Ovary (tissue), 9 donors: ENCODE measurements around the gene TBX21. TPM values are rescaled to one million over a fixed set of nuclear protein-coding genes. Genes with fewer than 3 reads are reported as not detected.

ENCODE experiments used
- DNase-seq, 5 donors: peaks; one replicate each; pipeline ENCODE4 v3.0.0-alpha.2; 2019 to 2020
- H3K27ac ChIP-seq, 2 donors: fragments of 200-600 bp; one replicate each; pipeline versions ENCODE4 v1.5.1 to v1.8.0; 2019 to 2022
- H3K27me3 ChIP-seq: fragments of 200-600 bp; one replicate; pipeline ENCODE4 v1.8.0; 2022
- H3K36me3 ChIP-seq: fragments of 200-600 bp; sonication (generic); one replicate; pipeline ENCODE4 v1.5.1; 2019
- H3K4me1 ChIP-seq: one replicate; pipeline ENCODE4 v1.8.1; 2013; ENCODE audit warnings: mild to moderate bottlenecking, moderate library complexity; ENCODE audit not compliant: insufficient read depth
- H3K4me3 ChIP-seq: fragments of 200-600 bp; sonication (generic); one replicate; pipeline ENCODE4 v1.5.1; 2017
- H3K9me3 ChIP-seq, 2 donors: fragments of 200-600 bp in 1 of 2; sonication (generic) in 1 of 2; one replicate each; pipeline versions ENCODE4 v1.5.1 to v1.8.1; 2013 to 2019; ENCODE audit warnings: mild to moderate bottlenecking in 1 of 2, moderate library complexity in 1 of 2
- EP300 ChIP-seq: sonication (generic); formaldehyde crosslinking; IDR thresholded peaks from one replicate; pipeline ENCODE4 v1.6.1; 2017; ENCODE audit warnings: antibody characterized with exemption
- POLR2A ChIP-seq: fragments of 450-650 bp; IDR thresholded peaks from one replicate; pipeline ENCODE4 v1.6.1; 2017; ENCODE audit warnings: antibody characterized with exemption, mild to moderate bottlenecking, moderate library complexity
- WGBS, 3 donors: extraction: QIAGEN DNeasy Blood & Tissue Kit in 1 of 3; methylation state at CpG; one replicate each; pipeline versions ENCODE4 v1.1.5 to v1.1.7; 2013 to 2017; 5-methylcytosine and 5-hydroxymethylcytosine counted together
- intact Hi-C, 4 donors: fragments of 100-400 bp; cut with DNase I; formaldehyde crosslinking; loops; one replicate each; pipeline versions ENCODE4 v1.11.0 to v1.15.1; 2022 to 2023
- polyA plus RNA-seq, 2 donors: library from polyadenylated mRNA; stranded (reverse); fragments of 200-250 nt in 1 of 2; fragments of 350-450 nt in 1 of 2; fragmentation: Illumina TruSeq in 1 of 2; extraction: RNeasy Lipid Tissue Mini Kit (QIAGEN cat#74804) in 1 of 2; gene quantifications; one replicate each; pipeline ENCODE4 v1.2.3, GENCODE V29; 2013 to 2014
- total RNA-seq, 7 donors: library from RNA; depleted of rRNA in 2 of 7; stranded (reverse); fragments of >200 nt in 2 of 7; fragmentation: NEBNext Ultra II Directional in 3 of 7; extraction: Animal tissue kit (Norgen Biotek cat#: 25700) in 3 of 7; gene quantifications; one replicate each; pipeline versions ENCODE4 v1.1.0 to v1.2.4, GENCODE V29; 2016 to 2023
- TF ChIP-seq, protein P1 (sequence below), 3 donors: fragments of 450-650 bp in 2 of 3; fragments of 200-600 bp in 1 of 3; IDR thresholded peaks; one replicate each; pipeline versions ENCODE4 v1.5.1 to v1.8.0; 2016 to 2022; ENCODE audit warnings: antibody characterized with exemption in 3 of 3, mild to moderate bottlenecking in 1 of 3
- donor health status: DM: no; HTN: no; CAD: no; lungs with moderate emphysema.
- donor health status: DM: no; HTN: no; CAD: no.
- donor health status: Bipolar disorder and iron deficiency.
- donor health status: DM: yes; HTN: yes; CAD: no.
- donor health status: DM: no; HTN: no; CAD: no.
- donor health status: DM: yes; HTN: yes; CAD: no.

Gene TBX21
- total and polyA plus RNA-seq, 9 donors, result 0.12 to 1.4 (median 0.33) TPM; not detected in 1

GRCh38 chr17:47695429-47696376, 37.3 kb upstream of the TBX21 start:
- TF ChIP-seq POLR2A (no peak), EP300 (no peak)
- TF ChIP-seq, protein P1, sequence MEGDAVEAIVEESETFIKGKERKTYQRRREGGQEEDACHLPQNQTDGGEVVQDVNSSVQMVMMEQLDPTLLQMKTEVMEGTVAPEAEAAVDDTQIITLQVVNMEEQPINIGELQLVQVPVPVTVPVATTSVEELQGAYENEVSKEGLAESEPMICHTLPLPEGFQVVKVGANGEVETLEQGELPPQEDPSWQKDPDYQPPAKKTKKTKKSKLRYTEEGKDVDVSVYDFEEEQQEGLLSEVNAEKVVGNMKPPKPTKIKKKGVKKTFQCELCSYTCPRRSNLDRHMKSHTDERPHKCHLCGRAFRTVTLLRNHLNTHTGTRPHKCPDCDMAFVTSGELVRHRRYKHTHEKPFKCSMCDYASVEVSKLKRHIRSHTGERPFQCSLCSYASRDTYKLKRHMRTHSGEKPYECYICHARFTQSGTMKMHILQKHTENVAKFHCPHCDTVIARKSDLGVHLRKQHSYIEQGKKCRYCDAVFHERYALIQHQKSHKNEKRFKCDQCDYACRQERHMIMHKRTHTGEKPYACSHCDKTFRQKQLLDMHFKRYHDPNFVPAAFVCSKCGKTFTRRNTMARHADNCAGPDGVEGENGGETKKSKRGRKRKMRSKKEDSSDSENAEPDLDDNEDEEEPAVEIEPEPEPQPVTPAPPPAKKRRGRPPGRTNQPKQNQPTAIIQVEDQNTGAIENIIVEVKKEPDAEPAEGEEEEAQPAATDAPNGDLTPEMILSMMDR (IDR thresholded peaks at IDR 0.05), result no peak
- no peaks in the 10 kb centered on the region for H3K27me3 ChIP-seq
- peak; percentile 60 to 81 (median 74) for DNase-seq
- 27 to 34% (median 28%) methylated on average over 45 to 47 of the region's 47 CpGs for WGBS, 3 donors
- H3K4me3 ChIP-seq, result peak overlapping the region; percentile 58
- no peaks in the 10 kb centered on the region for H3K36me3 ChIP-seq
- H3K27ac ChIP-seq, result peak overlapping the region; percentile 92 to 94
- intact Hi-C loops, result no loop called here
- H3K9me3 ChIP-seq, result no peaks in the 10 kb centered on the region
- H3K4me1 ChIP-seq, result no peaks in the 10 kb centered on the region

DNA sequence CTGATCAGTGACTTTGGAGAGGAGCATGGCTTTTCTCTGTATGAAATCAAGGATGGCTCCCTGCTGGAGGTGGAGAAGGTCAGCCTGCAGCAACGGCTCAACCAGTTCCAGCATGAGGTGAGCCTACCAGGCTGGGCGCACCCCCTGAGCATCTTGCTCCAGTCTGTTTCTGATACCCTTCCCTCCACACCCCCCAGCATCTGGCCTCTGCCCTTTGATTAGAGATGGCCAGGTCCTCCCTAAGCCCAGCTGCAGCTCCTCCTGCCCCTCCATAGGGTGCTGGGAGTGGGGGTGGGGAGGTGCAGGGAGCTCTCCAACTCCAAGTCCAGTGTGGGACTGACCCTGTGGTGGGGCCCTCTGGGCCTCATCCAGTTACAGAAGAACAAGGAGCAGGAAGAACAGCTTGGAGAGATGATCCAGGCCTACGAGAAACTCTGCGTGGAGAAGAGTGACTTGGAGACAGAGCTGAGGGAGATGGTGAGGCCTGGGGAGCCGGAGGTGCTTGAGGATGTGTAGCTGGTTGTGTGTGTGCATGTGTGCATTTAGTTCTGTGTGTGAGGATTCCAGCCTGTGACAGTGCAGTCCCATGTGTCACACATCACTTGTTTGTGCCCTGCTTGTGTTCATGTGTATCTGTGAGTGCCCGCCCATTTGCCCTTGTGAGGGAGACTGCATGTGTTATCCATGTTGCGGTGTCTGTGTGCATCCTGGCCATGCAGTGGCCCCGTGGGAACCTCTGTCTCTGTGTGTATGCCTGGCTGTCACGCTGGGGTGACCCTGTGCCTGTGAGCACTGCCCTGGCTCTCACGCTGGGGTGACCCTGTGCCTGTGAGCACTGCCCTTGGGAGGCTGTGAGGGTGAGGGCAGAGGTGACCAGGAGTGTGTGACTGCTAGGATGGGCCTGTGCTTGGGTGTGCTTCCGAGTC, 36.1 kb upstream of the TBX21 start:
- H3K9me3 ChIP-seq, result no peaks in the 10 kb centered on the region
- H3K4me3 ChIP-seq, result no peak overlapping the region
- H3K4me1 ChIP-seq, result peaks cover 1% of the 10 kb centered on the region
- intact Hi-C loops, result no loop called here
- H3K27ac ChIP-seq, result no peak overlapping the region
- TF ChIP-seq POLR2A (no peak), EP300 (no peak)
- TF ChIP-seq, protein P1 (IDR thresholded peaks at IDR 0.05), result no peak
- no peaks in the 10 kb centered on the region for H3K36me3 ChIP-seq
- H3K27me3 ChIP-seq, result no peaks in the 10 kb centered on the region
- DNase-seq, result peak in 1 of 5 donors; percentile 41
- WGBS, 3 donors, result 67 to 79% (median 74%) methylated on average over 11 of the region's 11 CpGs

- no peaks in the 10 kb centered on the region for H3K27me3 ChIP-seq
- no peaks in the 10 kb centered on the region for H3K9me3 ChIP-seq
- no peak for TF ChIP-seq EP300
- TF ChIP-seq POLR2A, result no peak
- TF ChIP-seq, protein P1 (IDR thresholded peaks at IDR 0.05), result no peak
- WGBS, 3 donors, result 72 to 79% (median 73%) methylated on average over 9 of the region's 9 CpGs
- H3K4me3 ChIP-seq, result no peak overlapping the region
- peaks cover 4% of the 10 kb centered on the region for H3K4me1 ChIP-seq
- no peak overlapping the region for H3K27ac ChIP-seq
- intact Hi-C loops, result no loop called here
- no peaks in the 10 kb centered on the region for H3K36me3 ChIP-seq
- DNase-seq, result peak in 1 of 5 donors; percentile 38
Measured at GRCh38 chr17:47697906-47698711, 34.9 kb upstream of the TBX21 start.
